Psoas muscle (tissue), 8 donors: ENCODE data around the gene FOXF1. TPM values are rescaled to one million over a fixed set of nuclear protein-coding genes. Genes with fewer than 3 reads are reported as not detected.

Source experiments
- ATAC-seq, 4 donors: fragments of 200-7000 bp; cut with Tn5 transposase; one replicate each; pipeline ENCODE4 v1.9.1; 2020; ENCODE audit warnings: moderate library complexity in 3 of 4, mild to moderate bottlenecking in 2 of 4
- DNase-seq, 2 donors: peaks; one replicate each; pipeline ENCODE4 v3.0.0-alpha.2; 2020
- H3K27ac ChIP-seq: fragments of 200-600 bp; one replicate; pipeline ENCODE4 v1.8.0; 2022
- H3K27me3 ChIP-seq, 3 donors: fragments of 200-600 bp in 1 of 3; one replicate each; pipeline versions ENCODE4 v1.6.1 to v1.8.0; 2013 to 2022; ENCODE audit warnings: low read length in 2 of 3, mild to moderate bottlenecking in 2 of 3, moderate library complexity in 1 of 3; ENCODE audit not compliant: insufficient read depth in 3 of 3
- H3K36me3 ChIP-seq, 2 donors: fragments of 200-600 bp in 1 of 2; one replicate each; pipeline versions ENCODE4 v1.6.1 to v1.8.0; 2013 to 2022; ENCODE audit warnings: low read depth in 1 of 2, mild to moderate bottlenecking in 1 of 2, moderate library complexity in 1 of 2; ENCODE audit not compliant: insufficient read depth in 1 of 2
- H3K4me1 ChIP-seq: fragments of 200-600 bp; one replicate; pipeline ENCODE4 v1.8.0; 2022
- H3K4me3 ChIP-seq: fragments of 200-600 bp; one replicate; pipeline ENCODE4 v1.8.0; 2022; ENCODE audit warnings: mild to moderate bottlenecking
- H3K9me3 ChIP-seq: fragments of 200-600 bp; one replicate; pipeline ENCODE4 v1.8.0; 2022
- WGBS, 3 donors: extraction: QIAGEN DNeasy Blood & Tissue Kit; methylation state at CpG; one replicate each; pipeline versions ENCODE4 v1.1.6 to v1.1.7; 2013; 5-methylcytosine and 5-hydroxymethylcytosine counted together
- intact Hi-C, 2 donors: fragments of 100-400 bp; cut with DNase I; formaldehyde crosslinking; loops; one replicate each; pipeline versions ENCODE4 v1.11.0 to v1.14.2; 2022
- polyA plus RNA-seq, 3 donors: library from polyadenylated mRNA; stranded (reverse); fragments of 200-250 nt; gene quantifications; one replicate each; pipeline ENCODE4 v1.2.3, GENCODE V29; 2013
- total RNA-seq, 4 donors: library from RNA; stranded (reverse); fragmentation: NEBNext Ultra II Directional in 2 of 4; extraction: Animal tissue kit (Norgen Biotek cat#: 25700) in 2 of 4; gene quantifications; one replicate each; pipeline versions ENCODE4 v1.2.1 to v1.2.4, GENCODE V29; 2021 to 2023
- TF ChIP-seq, protein P1 (sequence below): fragments of 200-600 bp; IDR thresholded peaks from one replicate; pipeline ENCODE4 v1.8.0; 2022; ENCODE audit warnings: antibody characterized with exemption
- donor health status: healthy with polysubstance abuse.
- donor health status: DM: no; HTN: no; CAD: no; lungs with moderate emphysema.
- donor health status: Bipolar disorder and iron deficiency.
- donor health status: healthy.
- donor health status: DM: yes; HTN: yes; CAD: no.
- donor health status: DM: no; HTN: no; CAD: no.
- donor health status: DM: no; HTN: no; CAD: no.
- donor health status: DM: yes; HTN: yes; CAD: no.

Gene FOXF1
- total and polyA plus RNA-seq, 7 donors: 0.01 to 0.12 (median 0.03) TPM; not detected in 2

DNA sequence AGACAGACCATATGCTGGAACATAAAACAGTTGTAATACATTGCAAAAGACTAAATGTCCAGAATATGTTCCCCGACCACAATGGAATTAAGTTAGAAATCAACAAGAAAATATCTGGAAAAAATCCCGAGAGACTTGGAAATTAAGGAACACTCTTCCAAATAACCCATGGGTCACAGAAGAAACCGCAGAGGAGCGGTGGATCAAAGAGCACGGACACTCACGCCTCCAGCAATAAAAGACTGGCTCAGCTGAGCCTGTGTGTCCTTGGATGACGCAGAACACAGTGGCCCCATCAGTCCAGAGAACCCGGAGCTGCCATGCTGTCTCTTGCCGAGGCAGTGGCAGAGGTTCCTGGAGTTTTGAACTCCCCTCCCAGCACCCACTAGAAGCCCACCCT, 30.9 kb upstream of the FOXF1 start:
- Histone ChIP-seq H3K4me1 (no peaks in the 10 kb centered on the region), H3K4me3 (no peak overlapping the region), H3K27ac (no peak overlapping the region), H3K36me3 (no peaks in the 10 kb centered on the region), H3K27me3 (peaks cover 8 to 89% (median 23%) of the 10 kb centered on the region in 3 donors), H3K9me3 (peaks cover 5% of the 10 kb centered on the region)
- TF ChIP-seq, protein P1, sequence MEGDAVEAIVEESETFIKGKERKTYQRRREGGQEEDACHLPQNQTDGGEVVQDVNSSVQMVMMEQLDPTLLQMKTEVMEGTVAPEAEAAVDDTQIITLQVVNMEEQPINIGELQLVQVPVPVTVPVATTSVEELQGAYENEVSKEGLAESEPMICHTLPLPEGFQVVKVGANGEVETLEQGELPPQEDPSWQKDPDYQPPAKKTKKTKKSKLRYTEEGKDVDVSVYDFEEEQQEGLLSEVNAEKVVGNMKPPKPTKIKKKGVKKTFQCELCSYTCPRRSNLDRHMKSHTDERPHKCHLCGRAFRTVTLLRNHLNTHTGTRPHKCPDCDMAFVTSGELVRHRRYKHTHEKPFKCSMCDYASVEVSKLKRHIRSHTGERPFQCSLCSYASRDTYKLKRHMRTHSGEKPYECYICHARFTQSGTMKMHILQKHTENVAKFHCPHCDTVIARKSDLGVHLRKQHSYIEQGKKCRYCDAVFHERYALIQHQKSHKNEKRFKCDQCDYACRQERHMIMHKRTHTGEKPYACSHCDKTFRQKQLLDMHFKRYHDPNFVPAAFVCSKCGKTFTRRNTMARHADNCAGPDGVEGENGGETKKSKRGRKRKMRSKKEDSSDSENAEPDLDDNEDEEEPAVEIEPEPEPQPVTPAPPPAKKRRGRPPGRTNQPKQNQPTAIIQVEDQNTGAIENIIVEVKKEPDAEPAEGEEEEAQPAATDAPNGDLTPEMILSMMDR: no peak
- no peak for DNase-seq
- intact Hi-C loops: no loop called here
- 23 to 42% (median 29%) methylated on average over 9 of the region's 9 CpGs for WGBS, 3 donors
- no peak for ATAC-seq

DNA sequence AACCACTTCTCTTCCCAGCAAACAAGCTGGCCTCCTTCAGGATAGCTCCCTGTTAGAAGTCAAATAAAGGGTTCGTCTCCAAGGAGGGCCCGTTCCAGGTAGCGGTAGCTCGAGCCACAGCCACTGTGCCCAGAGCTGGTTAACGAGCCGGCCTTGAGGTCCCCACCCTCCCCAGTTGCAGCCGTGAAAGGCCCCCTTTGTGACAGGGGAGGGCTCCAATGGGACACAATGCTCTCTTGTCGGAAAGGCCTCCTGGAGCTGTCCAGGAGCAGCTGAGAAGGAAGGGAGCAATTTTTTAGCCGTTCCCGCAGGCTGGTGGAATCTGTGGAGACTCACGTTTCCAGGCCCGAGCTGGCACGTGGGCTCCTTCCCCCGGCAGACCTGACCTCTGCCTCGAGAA, 29.9 kb upstream of the FOXF1 start:
- Histone ChIP-seq H3K4me3 (no peak overlapping the region), H3K4me1 (no peaks in the 10 kb centered on the region), H3K9me3 (peaks cover 6% of the 10 kb centered on the region), H3K27me3 (peaks cover 8 to 89% (median 33%) of the 10 kb centered on the region in 3 donors), H3K27ac (no peak overlapping the region), H3K36me3 (no peaks in the 10 kb centered on the region)
- TF ChIP-seq, protein P1: no peak
- DNase-seq (no peak), ATAC-seq (no peak)
- intact Hi-C loops: no loop called here
- WGBS, 3 donors: 23 to 36% (median 34%) methylated on average over 15 of the region's 15 CpGs

DNA sequence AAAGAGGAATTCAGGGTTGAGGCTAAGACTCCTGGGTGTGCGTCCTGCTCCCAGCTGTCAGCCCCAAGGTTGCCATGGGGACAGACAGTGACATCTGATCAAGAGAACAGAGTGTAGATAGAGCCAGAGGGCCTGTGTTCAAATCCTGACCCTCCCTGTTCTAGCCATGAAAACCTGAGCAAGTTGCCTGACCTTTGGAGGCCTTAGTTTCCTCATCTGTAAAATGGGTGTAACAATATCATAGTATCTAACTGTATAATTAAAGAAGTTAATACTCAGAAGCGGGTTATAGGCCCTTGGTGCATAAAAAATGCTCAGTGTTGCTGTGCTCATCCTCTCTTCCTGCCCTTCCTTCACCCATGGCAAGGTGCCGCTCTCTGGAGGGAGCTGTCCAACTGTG, 28.7 kb upstream of the FOXF1 start:
- ATAC-seq (no peak), DNase-seq (no peak)
- H3K27ac ChIP-seq: no peak overlapping the region
- H3K4me1 ChIP-seq: no peaks in the 10 kb centered on the region
- no peaks in the 10 kb centered on the region for H3K36me3 ChIP-seq
- peaks cover 6% of the 10 kb centered on the region for H3K9me3 ChIP-seq
- WGBS, 3 donors: 73 to 82% (median 78%) methylated on average over 3 of the region's 3 CpGs
- H3K27me3 ChIP-seq: peaks cover 8 to 89% (median 31%) of the 10 kb centered on the region in 3 donors
- TF ChIP-seq, protein P1: no peak
- H3K4me3 ChIP-seq: no peak overlapping the region
- intact Hi-C loops: no loop called here

DNA sequence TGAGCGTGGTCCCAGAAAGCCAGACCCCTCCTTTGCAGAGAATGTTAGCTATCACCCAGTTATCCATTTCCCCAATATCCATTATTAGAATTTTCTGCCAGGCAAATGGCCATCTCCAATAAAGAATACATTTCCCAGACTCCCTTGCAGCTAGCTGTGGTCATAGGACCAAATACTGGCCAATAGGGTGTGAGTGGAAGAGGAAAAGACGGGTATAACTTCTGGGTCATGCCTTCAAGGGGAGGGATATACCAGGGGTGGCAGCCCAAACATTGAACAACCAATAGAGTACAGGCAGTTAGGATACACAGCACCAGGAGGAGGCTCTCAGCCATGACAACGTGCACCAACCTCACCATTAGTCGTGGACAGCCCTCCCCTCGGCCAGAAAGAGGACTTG, 26.1 kb upstream of the FOXF1 start:
- peaks cover 3 to 87% (median 31%) of the 10 kb centered on the region in 3 donors for H3K27me3 ChIP-seq
- TF ChIP-seq, protein P1: no peak
- no peak overlapping the region for H3K27ac ChIP-seq
- intact Hi-C loops: no loop called here
- no peak overlapping the region for H3K4me3 ChIP-seq
- H3K4me1 ChIP-seq: no peaks in the 10 kb centered on the region
- no peak for ATAC-seq
- DNase-seq: no peak
- H3K9me3 ChIP-seq: peaks cover 6% of the 10 kb centered on the region
- H3K36me3 ChIP-seq: no peaks in the 10 kb centered on the region
- 64 to 77% (median 69%) methylated on average over 5 of the region's 5 CpGs for WGBS, 3 donors

DNA sequence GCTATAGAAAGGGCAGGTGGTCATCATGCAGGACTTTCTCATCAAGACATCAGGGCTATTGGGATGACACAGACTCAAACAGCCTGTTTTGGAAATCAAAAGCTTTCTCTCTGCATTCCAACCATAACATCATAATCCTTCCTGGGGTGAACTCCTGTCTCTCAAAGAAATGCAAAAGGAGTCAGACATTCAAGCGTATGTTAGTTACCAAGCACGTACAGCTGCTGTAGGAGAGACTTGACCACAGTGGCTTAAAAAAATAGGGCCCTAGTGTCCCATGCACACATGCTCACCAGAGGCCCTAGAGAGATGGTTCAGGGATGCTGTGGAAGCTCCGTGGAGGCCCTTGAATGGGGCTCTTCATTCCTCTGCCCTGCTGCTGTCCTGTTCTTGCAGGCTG, 24.6 kb upstream of the FOXF1 start:
- DNase-seq: no peak
- Histone ChIP-seq H3K27me3 (peaks cover 10 to 89% (median 31%) of the 10 kb centered on the region in 3 donors), H3K4me1 (no peaks in the 10 kb centered on the region), H3K9me3 (peaks cover 6% of the 10 kb centered on the region), H3K4me3 (no peak overlapping the region), H3K36me3 (no peaks in the 10 kb centered on the region), H3K27ac (no peak overlapping the region)
- 43 to 52% (median 50%) methylated on average over 2 to 3 of the region's 3 CpGs for WGBS, 3 donors
- no peak for ATAC-seq
- TF ChIP-seq, protein P1: no peak
- intact Hi-C loops: no loop called here
